Germinal center (tissue), 1 donor: ENCODE data around the gene CFAP69.
"Not testable (repeated sequence)": the region's sequence is repeated elsewhere in the genome, so short reads cannot be mapped to it uniquely, and the experiment has no call there.

Source experiments
- DNase-seq: peaks from one replicate; pipeline ENCODE4 v3.0.0; 2012; ENCODE audit warnings: mixed read lengths, low spot score

The CFAP69 gene

DNA sequence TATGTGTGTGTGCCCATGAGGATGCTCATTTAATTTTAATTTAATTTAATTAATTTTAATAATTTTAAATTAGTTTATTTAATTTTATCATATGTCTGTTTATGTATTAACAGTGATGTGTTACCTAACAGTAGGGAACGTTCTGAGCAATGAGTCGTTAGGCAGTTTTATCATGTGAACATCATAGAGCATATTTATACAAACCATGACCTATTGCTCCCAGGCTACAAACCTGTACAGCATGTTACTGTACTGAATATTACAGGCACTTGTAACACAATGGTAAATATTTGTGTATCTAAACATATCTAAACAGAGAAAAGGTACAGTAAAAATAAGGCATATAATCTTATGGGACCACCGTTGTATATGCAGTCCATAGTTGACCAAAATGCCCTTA lies 13.7 kb upstream of the CFAP69 start:
- no peak for DNase-seq

- no peak for DNase-seq
Measured at GRCh38 chr7:90232430-90232829, 12.5 kb upstream of the CFAP69 start.

- no peak for DNase-seq
Measured at GRCh38 chr7:90233569-90233968, 11.4 kb upstream of the CFAP69 start.

DNA sequence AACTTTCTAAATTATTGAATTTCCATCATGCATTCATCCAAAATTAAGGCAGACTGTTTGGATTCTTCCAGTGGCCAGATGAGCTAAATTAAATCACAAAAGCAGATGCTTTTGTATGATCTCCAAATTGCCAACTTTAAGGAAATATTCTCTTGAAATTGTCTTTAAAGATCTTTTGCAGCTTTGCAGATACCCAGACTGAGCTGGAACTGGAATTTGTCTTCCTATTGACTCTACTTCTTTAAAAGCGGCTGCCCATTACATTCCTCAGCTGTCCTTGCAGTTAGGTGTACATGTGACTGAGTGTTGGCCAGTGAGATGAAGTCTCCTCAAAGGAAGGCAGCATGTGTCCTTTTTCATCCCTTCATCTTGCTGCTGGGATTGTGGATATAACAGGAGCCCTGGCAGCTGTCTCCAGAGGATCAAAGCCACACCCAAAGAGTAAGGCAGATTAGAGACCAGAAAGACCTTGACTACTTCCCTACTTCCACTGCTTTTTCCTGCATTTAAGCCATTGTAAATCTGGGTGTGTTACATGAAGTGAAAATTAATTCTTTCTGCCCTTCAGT lies 8.2 kb upstream of the CFAP69 start:
- no peak for DNase-seq

DNA sequence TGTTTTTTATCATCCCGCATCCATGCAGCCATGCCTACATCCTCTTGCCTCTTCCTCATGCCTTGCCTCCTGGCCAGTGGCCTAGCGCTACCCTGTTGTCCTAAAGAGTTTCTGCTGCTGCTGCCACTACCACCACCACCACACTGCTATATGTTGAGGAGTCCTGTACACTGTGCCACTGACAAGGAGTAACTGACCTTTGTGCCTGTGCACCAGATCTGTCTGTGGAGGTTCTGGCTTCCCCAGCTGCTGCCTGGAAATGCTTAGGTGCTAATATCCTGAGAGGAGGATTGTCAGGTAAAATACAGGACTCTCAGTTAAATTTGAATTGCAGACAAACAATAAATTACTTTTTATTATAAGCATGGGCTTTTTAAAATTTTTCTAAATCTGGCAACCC lies 7.0 kb upstream of the CFAP69 start:
- no peak for DNase-seq

DNA sequence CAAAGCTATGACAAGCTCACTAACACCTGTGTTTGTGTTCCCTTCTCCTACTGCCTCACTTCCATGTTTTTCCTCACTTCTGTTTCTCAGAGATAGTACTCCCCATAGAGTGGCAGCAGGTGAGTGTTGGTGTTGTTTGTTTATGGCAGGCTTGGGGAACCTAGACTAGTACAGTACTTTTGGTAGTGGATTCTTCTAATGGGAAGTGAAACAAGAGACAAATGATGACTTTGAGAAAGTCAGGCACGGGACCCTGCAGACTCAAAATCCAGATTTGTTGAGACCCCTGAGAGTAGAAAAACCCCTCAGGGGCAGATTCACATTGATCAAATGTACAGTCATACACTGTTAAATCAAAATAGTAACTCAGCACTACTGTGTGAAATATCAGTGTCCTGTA lies 6.4 kb upstream of the CFAP69 start:
- no peak for DNase-seq

GRCh38 chr7:90239050-90239449 lies 5.9 kb upstream of the CFAP69 start:
- DNase-seq: no peak

DNA sequence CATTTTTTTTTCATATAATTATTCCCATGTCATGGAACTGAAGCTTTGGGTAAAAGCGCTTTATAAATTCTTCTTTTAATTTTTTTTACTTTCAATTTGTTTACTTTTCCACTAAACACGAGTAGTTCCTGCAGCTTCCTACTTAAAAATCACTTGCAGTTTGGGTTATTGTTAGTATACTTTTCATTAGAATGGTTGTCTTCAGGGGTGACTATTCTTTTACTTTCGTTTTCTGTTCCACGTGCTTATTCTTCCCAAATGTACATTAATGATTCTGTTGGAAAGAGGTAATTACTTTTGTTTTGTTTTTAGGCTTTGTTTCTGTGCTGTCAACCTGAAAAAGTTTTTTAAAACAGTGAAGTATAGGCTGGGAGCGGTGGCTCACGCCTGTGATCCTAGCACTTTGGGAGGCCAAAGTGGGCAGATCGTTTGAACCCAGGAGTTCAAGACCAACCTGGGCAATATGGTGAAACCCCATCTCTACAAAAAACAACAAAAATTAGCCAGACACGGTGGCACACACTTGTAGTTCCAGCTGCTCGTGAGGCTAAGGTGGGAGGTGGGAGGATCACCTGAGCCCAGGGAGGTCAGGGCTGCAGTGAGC lies 5.2 kb upstream of the CFAP69 start:
- no peak for DNase-seq

DNA sequence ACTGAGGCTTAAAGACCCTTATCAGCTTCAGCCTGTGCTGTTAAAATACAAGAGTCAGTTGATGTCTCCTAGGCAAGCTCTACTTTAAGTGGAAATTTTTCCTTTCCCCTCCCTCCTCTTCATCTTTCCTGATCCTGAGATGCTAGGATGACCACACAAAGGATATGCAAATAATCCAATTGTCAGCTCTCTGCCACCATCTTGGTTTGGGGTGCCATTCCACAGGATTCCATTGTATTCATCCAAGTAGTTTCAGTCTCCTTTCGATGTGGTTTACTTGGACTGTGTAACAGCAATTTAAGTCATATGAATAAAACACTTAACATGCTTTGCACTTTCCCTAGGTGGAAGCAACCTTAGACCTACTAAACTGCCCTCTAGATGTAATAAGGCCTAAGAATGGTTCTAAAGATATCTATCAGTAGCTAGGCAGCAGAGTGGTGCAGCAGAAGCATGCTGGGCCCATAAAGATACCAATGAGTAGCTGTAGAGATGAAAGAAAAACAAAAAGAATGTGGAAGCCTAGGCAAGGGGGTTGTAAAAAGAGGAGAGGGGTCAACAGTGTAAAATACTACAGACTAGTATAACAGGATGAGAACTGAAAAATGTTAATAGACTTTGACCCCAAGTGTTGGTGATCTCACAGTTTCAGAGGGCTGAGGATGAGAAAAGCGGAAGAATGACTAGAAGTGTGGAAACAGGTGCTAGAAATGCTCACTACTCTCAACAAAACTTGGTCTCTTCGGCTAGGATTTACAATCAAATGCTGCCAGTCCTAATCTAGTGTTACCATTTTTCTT lies 2.4 kb upstream of the CFAP69 start:
- DNase-seq: no peak

GRCh38 chr7:90243556-90243955 lies 1.4 kb upstream of the CFAP69 start:
- DNase-seq: no peak

DNA sequence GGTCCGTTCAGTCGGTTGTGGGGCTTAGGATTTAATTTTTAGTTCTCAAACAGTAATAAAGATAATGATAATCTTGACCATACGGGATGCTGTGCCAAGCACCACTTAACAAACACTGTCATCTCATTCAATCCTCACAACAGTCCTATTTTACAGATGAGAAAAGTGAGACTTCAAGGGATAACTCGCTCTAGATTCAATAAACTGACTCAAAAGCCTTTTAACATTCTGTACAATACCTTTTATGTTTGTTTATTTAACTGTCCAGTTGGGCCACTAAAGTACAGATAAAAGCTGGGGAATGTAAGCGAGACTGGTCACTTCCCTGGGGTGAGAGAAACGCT lies 437 bp upstream of the CFAP69 start:
- DNase-seq: no peak

DNA sequence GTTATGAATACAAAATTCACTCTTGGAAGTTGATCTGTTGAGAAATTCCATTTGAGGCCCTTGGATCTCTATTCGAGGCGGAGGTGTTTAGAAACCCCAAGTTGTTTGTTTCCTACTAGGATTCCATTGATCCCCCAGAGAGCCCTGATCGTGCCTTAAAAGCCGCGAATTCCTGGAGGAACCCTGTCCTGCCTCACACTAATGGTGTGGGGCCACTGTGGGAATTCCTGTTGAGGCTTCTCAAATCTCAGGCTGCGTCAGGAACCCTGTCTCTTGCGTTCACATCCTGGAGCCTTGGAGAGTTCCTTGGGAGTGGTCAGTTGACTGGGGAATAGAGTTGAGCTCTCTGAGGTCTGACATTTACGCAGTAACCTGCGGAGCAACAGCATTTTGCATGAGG lies 1.2 kb downstream of the CFAP69 start:
- no peak for DNase-seq

- DNase-seq: no peak
Measured at GRCh38 chr7:90248706-90249105, 3.7 kb downstream of the CFAP69 start.

GRCh38 chr7:90250601-90251303 lies 5.8 kb downstream of the CFAP69 start:
- DNase-seq: no peak

DNA sequence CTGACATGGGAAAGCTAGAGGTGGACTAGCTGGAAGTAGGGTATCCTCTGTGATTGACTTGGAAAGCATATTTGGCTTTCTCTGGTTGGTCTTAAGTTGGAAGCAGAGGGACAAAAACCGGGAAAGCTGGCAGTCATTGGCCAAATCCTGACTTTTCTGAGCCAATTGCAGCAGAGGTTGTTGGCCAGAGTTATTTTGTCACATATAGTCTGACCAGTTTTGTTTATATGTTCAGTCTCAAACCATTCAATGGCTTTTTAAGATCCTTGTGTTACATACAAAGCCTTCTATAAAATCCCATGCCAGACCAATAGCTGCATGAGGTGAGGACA lies 6.3 kb downstream of the CFAP69 start:
- DNase-seq: no peak

DNA sequence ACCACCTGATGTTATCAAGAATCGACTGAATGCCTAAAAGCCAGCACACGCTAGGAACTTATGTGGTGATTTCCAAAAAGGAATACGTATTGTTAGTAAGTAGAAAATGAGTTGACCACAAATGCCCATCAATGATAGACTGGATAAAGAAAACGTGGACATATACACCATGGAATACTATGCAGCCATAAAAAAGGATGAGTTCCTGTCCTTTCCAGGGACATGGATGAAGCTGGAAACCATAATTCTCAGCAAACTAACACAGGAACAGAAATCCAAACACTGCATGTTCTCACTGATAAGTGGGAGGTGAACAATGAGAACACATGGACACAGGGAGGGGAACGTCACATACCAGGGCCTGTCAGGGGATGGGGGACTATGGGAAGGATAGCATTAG lies 11.0 kb downstream of the CFAP69 start:
- not testable (repeated sequence) for DNase-seq

GRCh38 chr7:90256778-90257177 lies 11.8 kb downstream of the CFAP69 start:
- no peak for DNase-seq

GRCh38 chr7:90261441-90261840 lies 16.5 kb downstream of the CFAP69 start:
- DNase-seq: no peak

DNA sequence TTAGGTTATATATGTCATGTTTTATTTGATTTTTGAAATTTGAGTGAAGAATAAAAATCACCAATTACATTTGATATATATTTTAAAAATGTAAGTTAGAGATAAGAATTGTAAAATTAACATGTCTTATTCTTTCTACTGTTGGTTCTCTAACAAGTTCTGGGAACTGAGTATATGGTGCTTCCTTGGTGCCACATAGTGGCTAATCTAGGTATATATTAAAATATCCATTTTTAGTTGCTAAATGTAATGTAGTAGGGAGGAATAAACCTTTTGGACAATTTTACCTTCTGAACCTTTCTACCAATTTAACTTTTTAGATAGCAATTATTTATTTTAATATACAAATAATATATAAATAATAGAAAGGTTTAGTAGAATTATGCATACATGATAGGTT lies 17.5 kb downstream of the CFAP69 start:
- peak; percentile 5 for DNase-seq

- DNase-seq: no peak
Measured at GRCh38 chr7:90266808-90267207, 21.8 kb downstream of the CFAP69 start.

DNA sequence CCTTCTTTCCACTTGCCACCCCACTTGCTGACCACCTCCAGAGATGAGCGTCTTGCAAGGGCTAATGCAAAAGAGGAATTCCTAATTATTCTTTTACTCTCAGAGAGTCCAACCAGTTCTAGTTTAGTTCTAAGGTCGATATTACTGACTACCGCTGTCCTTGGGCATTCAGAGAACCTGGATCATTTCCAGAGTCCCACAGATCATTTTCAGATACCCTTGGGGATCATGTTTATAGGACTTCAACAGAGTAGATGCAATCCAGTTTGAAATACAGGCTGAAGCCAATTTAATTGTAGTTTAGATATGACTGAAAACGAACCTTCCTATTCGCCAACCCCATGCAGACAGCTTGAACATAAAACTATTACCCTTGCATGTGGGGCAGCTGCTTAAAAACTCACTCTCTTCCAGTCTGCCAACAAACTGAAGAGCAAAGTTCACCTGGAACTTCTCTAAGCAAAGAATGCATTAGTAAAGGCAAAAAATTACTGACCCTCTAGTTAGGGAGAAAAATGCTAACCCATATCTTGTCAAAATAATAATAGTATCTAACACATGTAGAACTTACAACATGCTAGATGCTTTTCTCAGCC lies 22.4 kb downstream of the CFAP69 start:
- DNase-seq: no peak

DNA sequence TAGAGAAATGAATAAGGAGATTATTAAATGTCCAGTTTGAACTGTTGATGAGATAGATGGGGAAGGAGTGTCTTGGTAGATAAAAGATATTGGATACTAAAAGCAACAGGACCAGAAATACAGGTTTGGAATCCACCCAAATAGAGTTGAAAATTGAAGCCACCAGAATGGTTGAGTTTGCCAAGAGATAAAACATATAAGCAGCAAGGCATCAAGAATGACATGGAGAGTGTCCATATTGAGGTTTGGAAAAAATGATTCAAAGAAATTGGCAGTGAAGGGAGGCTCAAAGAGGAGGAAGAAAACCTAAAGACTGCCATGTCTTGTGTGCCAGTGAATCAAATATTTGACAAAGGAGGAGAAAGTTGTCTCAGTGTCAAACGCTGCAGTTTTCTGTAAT lies 24.2 kb downstream of the CFAP69 start:
- DNase-seq: no peak
